GM18517 (cell line): ENCODE results near the gene TEX13D.

Experiments
- ATAC-seq: cut with Tn5 transposase; IDR thresholded peaks from one replicate; pipeline ENCODE4 v1.9.1; 2021; ENCODE audit warnings: mild to moderate bottlenecking, moderate library complexity; ENCODE audit not compliant: unreplicated experiment

Gene TEX13D

DNA sequence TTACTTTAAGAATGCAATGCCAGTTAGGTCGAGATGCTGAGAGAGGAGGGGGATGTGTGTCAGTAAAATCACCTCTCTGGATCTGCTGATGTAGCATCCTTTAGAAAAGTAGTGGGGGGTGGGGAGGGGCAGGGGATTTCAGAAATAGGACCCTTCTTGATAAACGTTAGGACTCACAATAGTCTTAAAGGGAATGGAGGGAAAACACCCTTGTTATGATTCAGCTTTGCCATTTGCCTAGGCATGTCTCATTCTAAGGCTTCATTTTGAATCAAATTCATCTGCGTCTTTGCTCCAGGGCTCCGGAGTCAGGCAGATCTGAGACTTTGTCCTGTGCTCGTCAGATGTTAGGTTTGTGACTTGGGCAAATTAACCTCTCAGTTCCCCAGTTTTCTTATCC, 14.8 kb downstream of the TEX13D start:
- ATAC-seq: no peak

- ATAC-seq: no peak
Measured at GRCh38 chrX:124348182-124348581, 15.7 kb downstream of the TEX13D start.

DNA sequence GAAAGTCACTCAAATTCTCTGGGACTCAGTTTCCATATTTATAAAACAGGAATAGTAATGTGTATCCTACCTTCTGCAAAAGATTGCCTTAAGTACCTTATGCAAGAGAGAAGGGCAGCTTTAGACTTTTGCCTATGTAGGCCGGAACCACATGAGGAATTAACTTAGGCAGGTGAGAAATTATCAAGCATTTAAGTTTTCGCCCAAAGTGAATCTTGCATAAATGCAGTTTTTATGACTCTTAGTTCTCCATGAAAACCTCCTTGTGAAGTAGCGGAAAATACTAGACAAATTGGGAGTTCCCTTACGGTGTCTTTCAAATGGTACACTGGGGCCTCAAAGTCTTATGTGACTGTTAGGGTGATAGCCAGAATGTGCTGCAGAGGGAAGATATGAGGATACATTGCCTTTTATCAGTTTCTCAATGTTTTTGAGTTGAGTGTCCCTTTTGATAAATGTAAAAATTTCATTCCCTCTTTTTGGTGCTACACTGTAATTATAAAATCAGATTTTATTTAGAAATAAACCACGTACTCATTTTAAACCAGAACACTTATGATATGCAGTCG, 16.5 kb downstream of the TEX13D start:
- no peak for ATAC-seq

DNA sequence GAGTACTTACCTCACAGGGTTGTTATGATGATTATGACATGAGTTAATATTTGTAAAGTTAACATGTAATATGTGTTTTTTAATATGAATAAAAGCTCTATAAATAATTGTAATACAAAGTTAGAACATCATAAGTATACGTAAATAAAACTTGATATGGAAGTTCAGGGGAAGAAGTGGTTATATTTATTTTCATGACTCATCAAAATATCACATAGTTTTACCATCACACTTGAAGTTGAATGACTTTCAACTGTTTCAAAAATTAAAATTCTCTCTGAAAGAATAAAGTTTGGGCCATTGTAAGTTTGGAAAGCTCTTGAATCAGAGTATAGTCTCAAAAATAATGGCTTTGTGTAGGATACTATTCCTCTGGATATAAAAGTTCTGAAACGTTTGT, 22.2 kb downstream of the TEX13D start:
- ATAC-seq: no peak

DNA sequence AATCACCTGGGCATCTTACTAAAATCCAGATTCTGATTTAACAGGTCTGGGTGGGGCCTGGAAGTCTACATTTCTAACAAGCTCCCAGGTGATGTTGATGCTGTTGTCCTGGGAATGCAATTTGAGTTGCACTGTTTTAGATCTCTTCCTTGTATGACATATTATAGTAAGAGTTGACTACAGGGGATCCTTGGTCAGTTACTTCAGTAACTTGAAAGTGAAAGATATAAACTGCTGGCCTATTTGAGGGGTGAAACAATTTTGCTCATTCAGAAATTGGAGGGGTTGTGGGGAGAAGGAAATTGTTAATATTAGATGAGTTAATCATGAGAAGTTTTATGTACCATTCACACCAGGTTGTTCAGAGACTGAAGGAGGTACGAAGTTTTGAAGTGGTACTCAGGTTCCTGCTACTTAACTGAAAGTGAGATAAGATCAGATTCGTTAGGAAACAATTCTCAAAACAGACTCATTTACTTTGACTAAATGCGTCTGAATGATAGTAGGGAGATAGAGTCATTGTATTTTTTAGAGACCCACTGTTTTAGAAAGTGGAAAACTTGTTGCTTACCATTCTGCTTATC, 26.4 kb downstream of the TEX13D start:
- no peak for ATAC-seq

DNA sequence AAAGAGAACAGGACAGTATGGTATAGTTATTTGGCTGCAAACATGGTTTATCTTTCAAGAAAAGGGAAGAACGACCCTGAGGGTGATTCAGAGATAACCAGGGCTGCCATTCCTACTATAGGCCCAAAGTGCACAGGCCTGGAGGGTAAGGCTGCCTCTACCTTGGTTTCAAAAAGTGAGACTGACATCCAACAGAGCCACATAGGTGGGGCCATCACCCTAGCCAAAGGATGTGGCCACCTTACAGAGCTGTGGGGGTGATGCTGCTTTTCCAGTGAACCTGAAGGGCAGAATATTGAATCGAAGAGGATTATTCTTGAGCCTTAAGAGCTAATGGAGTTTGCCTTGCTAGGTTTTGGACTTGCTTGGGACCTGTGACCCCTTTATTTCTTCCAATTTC, 29.6 kb downstream of the TEX13D start:
- no peak for ATAC-seq

GRCh38 chrX:124362761-124363160, 30.3 kb downstream of the TEX13D start:
- no peak for ATAC-seq

DNA sequence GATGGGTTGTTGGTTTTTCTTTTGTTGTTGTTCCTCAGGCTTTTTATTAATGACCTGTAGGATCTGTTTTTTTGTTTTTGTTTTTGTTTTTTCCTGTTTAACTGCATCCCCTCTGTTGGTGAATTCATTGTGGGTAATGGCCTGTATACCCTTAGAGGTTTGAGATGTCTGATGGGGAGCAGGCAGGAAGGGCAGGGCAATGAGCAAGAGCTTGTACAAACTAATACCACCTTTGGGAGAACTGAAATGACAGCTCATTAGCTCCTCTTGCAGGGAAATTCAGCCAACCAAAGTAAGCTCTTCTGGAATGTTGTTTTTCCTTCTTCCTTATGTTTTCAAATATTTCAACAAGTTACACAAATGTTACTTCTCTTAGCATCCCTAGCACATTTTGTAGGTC, 37.3 kb downstream of the TEX13D start:
- no peak for ATAC-seq

DNA sequence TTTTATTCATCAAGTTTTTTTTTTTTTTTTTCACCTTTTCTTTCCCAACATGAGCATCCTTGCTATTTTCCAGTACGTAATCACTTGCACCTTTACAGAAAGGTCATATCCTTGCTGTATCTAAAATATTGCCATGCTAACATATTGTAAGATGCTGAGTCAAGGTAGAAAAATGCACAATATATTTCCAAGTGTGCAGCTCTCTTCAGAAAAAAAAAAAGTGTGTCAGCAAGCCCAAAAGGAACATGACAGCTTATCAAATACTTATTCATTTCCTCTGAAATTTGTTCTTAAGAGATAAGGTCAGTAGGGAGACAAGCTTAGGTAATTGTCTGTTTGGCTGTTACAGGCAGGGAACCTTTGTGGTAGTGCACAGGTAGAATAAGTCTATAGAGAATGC, 40.9 kb downstream of the TEX13D start:
- ATAC-seq: no peak

- ATAC-seq: no peak
Measured at GRCh38 chrX:124378643-124379042, 46.2 kb downstream of the TEX13D start.

DNA sequence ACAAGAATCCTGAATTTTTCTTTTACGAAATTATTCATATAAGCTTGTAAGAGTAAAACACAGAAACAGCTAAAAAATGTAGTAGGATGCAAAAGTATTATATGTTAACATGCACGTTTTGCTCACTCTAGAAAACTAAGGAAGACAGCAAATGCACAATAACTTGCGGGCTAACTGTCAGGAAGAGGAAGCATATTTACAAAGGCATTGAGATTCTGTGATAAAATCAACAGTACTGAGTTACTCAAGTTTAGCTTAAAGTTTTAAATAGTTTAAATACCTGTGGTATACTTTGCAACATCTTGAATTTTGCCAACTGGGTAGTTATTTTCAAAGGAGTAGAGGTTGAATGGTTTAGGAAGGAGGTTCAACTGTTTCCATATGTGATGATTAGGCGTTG, 50.9 kb downstream of the TEX13D start:
- ATAC-seq: no peak

DNA sequence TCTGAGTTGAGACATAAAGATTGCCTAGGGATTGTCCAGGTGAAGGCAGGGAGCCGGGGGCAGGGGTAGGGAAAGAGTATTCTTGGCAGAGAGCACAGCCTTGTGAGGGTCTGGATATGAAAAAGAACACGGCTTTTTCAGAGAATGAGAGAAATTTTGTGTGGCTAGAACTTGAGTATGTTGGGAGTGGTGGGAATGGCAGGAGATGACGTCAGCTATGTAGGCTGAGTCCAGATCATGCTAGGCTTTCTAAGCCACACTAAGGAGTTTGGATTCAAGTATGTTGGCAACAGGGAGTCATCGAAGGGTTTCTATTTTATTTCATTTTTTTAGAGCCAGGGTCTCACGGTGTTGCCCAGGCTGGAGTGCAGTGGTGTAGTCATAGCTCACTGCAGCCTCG, 53.9 kb downstream of the TEX13D start:
- ATAC-seq: no peak
